Stimulated activated CD8-positive, alpha-beta memory T cell treated with anti-CD3 and anti-CD28 coated beads, Interleukin-12 subunit alpha, Interleukin-12 subunit beta, amount 100 ng/mL, for 24 hours (primary cell): ENCODE data around the gene AGPAT1.
"Not testable (repeated sequence)": the region's sequence is repeated elsewhere in the genome, so short reads cannot be mapped to it uniquely, and the experiment has no call there.

Experiments
- DNase-seq: peaks from one replicate; pipeline ENCODE4 v3.0.0-alpha.2; 2020; ENCODE audit errors: extremely low read depth

The AGPAT1 gene

DNA sequence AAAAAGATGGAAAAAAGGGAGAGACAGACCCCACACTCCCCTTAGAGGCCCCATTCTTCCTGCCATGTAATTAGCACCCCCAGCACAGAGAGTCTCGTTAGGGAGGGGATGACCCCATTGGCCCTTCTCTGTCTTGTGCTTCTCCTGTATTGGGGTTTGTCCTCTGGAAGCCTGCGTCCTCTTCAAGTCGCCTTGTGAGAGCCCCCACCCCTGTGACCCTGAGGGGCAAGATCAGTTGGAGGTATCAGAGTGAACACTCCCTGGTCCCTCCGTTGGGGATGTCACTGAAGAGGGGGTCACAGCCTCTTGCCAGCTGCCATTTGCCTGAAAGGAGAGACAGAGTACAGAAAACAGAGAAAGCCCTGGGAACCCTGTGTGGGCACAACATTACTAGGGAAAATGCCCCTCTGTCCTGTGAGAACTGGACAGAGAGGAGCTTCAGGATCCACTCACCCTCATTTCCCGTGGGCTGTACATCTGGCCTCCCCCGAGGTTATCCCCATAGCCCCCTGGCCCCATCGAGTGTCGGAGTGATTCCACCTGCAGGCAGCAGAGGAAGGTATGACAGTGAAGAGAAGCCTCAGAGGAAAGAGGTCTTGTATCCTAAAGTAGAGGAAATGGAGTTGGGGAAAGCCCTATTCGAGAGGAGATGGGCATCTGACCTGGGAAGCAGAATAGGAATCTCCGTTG lies 10.4 kb upstream of the AGPAT1 start:
- not testable (repeated sequence) for DNase-seq

DNA sequence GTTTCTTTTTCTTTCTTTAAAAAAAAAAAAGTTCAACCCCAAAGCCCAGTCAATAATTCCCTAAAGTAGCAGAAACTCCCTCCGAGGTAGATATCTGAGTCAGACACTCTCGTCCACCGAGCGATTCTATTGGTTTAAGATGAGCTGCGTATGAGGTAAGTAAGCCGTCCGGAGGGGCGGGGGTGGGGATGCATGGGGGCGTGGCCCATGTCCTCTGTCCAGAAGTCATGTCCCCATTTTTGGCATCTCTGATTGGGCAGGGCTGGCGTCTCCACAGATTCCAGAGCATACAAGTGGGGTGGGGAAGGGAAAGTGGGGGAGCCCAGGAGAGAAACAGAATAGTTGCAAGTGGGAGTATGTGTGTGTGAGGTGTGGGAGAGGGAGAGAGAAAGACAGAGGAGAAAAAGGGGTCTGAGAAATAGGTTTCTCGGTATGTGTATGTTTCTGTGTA lies 9.8 kb upstream of the AGPAT1 start:
- DNase-seq, result not testable (repeated sequence)

DNA sequence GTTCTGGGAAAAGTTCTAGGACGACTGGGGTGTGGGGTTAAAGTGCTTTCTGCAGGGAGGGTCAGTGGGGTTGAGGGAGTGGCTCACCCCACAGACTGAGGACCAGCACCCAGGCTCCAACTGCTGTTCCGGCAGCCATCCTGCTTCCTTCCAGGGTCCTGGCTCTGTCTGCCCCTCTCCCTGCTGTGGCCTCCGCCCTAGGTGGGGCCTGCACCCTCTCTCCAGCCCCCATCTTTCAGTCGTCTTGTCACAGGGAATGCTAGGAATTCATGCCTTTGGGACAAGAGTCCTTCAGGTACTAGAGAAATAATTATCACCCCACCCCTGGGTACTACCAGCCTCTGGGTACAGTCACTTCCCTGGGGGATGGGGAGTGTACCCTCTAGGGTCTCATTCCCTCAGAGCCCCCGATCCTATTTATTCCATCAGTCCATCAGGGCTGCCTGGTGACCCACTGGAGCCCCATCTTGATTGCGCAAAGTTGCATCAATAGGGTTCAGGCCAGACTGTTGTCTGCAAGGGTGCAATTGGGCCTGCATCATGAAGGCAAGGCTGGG lies 8.3 kb upstream of the AGPAT1 start, which contains the start of gene AGER:
TSS of gene AGER (minus strand) at position 170 of the 557 bp plus-strand sequence. CDS start at position 139, 31 bp downstream.
- DNase-seq, result no peak

DNA sequence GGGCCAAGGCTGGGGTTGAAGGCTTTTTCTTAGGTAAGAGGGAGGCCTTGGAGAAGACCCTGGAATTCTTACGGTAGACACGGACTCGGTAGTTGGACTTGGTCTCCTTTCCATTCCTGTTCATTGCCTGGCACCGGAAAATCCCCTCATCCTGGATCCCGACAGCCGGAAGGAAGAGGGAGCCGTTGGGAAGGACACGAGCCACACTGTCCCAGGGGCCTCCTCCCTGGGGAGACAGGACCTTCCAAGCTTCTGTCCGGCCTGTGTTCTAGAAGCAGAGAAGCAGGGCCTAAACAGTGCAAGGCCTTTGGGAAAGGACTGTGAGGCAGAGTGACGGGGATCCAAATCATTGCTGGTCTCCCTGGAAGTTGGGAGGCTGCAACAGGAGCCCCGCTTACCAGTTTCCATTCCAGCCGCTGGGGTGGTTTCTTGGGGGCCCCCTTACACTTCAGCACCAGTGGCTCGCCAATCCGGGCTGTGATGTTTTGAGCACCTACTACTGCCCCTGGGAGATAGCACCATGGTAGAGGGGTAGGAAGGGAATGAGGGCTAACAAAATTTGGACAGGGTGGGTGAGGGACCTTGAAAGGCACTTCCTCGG lies 7.7 kb upstream of the AGPAT1 start:
- DNase-seq, result no peak

DNA sequence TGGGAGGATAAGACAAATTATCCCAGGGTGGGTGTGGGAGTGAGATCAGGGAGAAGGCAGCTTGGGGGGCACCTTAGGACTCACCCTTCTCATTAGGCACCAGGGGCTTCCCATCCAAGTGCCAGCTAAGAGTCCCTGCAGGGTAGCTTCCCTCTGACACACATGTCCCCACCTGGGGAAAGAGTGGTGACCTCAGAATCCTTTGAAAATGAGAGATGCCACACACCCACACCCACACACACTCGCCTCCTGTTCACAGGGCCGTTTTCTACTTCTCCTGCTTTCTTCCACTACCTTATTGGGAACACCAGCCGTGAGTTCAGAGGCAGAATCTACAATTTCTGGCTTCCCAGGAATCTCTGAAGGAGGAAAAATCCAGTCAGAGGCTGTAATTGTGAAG lies 7.1 kb upstream of the AGPAT1 start:
- DNase-seq, result no peak

DNA sequence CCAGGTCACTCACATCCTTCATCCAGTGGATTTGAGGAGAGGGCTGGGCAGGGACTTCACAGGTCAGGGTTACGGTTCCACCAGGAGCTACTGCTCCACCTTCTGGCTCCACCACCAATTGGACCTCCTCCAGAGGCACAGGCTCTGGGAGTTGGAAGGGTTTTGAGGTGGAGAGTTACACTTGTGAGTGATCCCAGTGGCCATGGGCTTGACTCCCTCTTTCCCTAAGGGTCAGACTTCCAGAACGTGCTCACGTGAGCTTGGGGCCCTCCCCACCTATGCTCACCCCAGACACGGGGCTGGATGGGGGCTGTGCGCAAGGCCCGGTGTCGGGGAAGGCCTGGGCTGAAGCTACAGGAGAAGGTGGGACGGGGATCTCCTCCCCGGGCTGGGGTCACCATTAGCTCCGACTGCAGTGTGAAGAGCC lies 6.7 kb upstream of the AGPAT1 start:
- no peak for DNase-seq

DNA sequence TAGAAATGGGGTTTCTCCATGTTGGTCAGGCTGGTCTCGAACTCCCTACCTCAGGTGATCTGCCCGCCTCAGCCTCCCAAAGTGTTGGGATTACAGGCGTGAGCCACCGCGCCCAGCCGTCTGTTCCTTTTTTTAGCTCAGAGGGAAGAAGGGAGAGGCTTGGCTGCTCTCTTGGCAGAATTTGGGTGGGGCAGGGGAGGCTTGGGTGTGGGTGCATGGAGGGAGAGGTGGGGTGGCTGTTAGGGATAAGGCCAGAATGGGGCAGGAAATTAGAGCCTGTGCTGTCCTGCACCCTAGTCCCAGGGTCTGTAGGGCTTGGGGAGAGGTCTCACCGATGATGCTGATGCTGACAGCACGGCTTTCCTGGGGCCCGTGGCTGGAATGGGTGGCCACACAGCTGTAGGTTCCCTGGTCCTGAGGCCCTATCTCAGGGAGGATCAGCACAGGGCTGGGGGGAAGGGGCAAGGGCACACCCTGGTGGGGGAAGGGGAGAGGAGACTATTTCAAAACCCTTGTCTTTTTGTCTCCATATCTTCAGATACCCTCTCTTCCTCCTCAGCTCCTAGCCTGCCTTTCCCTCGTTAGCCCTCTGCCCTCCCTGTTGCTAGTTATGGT lies 6.1 kb upstream of the AGPAT1 start:
- no peak for DNase-seq

DNA sequence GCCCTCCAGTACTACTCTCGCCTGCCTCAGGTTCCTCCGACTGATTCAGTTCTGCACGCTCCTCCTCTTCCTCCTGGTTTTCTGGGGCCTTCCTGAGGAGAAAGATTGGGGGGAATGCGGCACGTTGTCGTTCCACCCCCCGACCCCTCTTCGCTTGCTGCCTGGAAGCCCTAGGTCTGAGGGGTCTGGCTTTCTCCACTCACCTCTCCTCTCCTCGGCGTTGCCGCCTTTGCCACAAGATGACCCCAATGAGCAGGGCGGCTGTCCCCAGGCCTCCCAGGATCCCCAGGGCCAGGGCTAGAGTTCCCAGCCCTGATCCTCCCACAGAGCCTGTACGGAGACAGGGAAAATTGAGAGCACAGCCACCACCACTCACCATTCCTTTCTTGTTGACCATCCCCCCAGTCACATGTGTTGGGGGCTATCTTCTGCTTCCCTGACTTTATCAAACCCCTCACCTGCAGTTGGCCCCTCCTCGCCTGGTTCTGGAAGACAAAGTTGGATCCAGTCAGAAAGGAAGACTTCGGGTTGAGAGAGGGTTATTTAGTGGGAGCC lies 5.3 kb upstream of the AGPAT1 start:
- no peak for DNase-seq

DNA sequence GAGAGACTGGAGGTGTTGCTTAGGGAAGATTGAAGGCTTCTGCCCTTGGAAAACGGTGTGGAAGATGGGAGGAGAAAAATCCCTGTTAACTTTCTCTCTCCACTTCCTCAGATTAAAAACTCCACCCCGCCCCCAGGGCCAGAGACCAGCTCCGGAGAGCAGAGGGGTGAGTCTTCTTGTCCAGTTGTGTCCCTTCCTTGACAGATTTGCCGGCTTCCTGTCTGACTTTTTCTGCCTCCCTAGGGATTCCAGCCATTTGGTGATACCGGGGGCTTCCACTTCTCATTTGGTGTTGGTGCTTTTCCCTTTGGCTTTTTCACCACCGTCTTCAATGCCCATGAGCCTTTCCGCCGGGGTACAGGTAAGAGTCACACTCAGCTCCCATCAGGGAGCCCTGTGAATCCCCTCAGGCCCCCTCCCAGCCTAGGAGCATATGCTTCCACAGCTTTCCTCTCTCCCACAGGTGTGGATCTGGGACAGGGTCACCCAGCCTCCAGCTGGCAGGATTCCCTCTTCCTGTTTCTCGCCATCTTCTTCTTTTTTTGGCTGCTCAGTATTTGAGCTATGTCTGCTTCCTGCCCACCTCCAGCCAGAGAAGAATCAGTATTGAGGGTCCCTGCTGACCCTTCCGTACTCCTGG lies 4.0 kb upstream of the AGPAT1 start:
- no peak for DNase-seq

DNA sequence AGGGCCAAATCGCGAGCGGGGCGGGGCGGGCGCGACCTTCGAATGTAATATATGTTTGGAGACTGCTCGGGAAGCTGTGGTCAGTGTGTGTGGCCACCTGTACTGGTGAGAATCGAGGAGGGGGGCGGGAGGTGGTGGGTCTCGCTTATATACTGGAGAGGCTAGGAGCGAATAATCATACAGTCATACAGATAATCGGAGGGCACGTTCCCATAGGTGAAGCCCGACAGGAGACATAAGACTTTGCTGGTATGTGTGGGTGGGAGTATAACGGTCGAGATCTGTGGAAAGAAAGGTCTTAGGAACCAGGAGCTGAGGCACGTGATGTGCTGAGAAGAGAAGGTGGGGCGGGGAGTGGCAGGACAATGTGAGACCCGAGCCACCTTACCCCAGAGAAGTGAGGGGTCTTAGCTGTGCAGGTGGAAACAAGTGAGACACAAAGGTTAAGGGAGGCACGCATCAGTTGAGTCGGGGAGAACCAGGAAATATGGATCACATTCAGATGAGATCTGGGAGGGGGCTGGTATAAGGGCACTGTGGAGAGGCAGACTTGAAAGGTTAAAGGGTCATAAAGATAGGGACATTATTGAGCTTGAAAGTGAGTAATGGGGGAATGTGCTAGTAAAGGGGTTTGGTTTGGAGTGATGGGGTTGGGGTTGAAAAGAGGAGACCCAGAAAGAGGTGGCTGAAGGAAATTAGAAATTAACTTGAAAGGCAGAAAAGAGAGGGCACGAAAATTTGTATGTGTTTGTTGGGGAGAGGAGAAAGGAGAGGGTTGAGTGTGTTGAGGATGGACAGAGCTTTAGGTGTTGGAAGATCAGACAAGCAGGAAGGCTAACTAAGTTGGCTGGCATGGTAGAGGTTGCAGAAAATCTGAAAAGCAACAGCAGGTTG lies 2.9 kb upstream of the AGPAT1 start:
- no peak for DNase-seq

DNA sequence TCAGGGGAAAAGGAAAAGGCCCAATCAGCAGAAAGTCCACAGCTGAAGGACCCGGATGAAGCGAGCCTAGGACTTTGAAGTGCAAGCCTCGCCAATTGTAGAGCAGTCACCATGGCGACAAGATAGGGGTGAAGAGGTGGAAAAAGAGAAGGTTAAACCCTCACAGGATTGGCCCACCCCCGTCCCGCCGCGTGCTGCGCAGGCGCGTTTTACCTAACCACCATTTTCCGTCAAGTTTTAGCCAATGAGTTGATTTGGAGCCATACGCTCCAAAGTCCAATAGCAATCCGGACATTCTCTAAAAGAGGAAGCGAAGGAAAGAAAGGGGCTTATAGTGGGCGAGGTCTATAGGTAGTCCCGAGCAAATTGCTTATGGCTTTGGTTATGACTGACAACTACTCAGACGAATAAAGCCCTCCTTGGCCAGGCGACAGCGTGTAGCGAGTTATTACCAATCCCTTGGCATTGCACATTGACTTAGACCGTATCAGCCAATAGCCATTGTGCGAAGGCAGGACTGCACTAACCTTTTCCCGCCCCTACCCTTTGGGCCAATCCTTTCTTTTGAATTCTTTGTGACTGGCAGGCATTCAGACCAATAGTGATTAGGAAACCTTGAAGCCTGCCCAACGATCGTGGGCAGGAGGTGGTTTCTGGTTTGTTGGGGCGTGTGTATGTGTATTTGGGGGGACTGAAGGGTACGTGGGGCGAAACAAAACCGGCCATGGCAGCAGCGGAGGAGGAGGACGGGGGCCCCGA lies 2.1 kb upstream of the AGPAT1 start, which contains the start of gene RNF5:
TSS of gene RNF5 (plus strand) at position 618 of the 759 bp plus-strand sequence. CDS start at position 725, 107 bp downstream.
- peak; percentile 83 for DNase-seq

DNA sequence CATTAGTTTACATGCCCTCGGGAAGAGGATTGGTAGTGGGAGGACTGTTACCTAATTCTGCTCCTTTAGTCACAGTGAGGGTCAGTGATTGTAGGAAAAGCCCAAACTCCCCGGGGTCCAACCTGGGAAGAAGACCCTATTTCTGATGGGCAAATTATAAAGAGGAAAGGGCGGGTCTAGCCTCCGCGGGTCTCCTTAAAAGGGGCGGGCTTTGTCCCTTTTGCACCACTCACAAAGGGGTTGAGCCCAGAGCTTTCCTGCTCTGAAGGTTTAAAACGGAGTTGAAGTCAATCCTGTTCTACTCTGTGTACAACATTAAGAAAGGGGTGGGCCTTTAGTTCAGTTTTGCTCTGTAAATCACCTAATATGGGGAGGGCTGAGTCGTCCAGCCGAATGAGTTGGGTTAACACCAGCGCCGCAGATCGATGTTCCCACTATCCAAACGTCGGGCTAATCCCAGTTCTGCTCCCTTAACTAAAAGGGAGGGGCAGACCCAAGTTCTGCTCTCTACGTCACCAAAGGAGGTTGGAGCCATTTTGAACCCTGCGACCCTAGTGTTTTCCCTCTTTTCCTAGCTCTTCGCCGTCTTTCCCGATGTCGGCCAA lies 1.4 kb upstream of the AGPAT1 start:
- DNase-seq, result no peak

DNA sequence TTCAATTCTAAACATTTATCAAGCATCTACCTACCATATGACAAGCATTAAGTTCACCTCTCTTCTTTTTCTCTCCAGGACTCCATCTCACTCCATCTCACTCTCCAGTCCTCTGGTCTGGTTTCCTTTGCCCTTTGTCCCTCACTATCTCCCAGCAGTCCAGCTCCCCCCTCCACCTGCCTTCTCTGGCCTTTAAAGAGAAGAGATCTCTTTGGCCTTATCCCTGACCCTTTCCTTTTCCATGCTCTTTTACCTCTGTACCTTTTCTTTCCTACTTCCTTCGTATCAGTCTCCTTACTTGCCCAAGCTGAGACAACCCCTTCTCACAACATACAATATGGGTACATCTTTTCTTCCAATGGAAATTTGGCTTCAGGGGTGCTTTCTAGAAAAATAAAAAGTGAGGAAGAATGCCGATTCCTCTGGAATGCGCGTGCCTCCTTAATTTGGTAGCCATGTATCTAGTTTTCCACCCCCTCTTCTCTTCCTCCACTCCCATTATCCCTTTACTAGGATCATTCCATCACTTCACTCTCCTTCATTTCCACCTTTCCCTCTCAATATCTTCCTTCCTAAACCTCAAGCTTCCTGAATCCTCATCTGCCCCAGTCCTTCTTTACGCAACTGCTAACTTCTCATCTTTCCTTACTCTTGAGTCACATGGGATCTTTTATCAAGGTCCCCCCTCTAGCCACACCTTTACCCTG lies 745 bp upstream of the AGPAT1 start:
- DNase-seq, result no peak

DNA sequence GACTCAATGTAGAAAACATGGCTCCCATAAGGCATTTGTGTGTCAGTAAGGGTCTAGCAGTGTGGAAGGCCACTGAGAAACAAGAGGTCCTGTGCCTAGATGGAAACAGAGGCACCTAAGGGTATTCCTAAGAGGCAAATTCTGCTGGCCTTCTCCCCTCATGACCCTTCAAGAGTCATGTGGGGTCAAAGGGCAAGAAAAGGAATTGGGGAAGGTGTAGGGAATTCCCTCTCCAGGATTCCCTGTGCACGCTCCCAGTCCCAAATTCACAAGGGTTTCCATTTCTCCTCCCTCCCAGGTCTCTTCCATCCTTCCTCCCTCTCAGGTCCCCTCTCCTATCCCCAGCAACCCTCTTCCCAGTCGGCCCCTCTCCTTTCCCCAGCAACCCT lies 568 bp downstream of the AGPAT1 start:
- no peak for DNase-seq

DNA sequence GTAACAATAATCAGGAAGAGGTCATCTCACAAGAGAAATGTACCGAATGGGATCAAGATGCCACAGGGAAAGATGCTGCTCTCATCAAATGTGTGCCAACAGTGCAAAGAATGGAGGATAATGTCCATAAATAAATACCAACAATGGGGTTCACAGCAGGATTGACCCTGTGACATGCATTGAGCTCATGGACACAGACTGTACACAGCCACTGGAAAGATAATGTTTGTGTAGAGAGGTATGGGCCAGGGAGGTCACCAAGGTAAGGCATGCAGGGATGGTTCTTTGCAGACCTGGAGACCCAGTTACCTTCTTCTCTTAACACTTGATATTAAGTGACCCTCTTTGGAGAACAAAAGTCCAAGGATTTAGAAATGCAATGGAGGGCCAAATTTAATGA lies 1.5 kb downstream of the AGPAT1 start:
- DNase-seq, result no peak

DNA sequence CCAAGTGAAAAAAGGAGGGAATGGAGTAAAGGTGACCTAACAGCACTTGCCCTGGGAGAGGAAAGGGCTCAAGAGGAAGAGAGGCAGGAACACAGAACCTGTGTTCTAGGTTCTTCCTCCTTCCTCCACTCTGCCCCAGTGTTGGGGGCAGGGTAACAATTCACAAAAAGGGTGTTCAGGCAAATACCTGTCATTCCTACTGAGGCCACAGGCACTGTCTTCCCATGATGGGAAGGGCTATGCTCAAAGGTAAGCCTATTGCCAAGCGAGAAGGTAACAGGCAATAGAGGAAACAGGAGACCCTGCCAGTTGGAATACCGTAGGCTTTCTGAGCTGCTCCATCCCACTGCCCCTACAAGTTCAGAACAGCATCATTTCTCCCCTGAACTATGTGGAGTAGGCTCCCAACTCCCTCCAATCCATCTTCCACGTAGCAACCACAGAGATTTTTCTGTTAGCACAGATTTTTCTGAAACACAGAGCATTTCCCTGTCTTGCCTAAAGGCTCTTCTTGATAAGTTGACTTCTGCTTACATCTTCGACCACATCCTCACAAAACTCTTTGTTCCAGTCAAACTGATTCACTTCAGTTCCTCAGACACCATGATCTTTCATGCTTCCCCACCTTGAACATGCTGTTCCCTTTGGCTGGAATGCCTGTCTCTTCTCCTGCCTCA lies 2.7 kb downstream of the AGPAT1 start:
- DNase-seq, result no peak

DNA sequence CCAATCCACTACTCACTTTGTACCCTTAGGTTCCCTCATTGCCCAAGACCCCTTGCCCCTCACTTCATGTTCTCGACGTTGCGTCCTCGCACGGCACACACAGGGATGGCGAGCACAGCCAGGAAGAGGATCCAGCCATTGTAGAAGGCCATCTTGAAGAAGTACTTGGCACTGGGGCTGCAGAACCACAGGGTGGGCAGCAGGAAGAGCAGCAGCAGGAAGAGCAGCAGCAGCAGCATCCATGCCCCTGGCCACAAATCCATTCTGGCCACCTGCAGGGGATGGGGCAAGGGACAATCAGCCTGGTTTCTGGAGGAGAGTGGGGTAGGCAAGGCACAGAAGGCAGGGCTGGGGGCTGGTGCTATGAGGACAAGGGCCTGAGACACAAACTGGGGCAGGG lies 4.7 kb downstream of the AGPAT1 start:
- no peak for DNase-seq

DNA sequence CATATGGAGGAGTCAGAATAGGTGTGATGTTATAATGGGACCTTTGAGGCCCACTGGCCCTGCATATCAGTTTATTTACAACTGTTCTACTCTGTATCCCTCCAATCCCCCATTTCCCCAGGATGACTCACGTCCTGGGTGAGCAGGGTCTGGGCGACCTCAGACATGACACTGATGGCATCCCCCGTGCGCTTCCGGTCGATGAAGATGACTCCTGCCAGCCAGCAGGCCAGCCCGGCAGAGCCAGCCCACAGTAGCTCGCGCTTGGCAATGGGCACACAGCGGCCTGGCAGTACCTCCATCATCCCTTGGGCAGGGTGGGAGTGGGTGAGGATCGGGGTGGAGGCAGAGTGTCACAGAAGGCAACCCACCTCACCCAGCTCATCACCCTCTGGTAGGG lies 5.6 kb downstream of the AGPAT1 start:
- no peak for DNase-seq
